ENCODE results near the gene PIK3R6.

GRCh38 chr17:8782176-8782575 is 85.3 kb downstream of the PIK3R6 start:
- no peak for TF ChIP-seq CTCF (IDR thresholded peaks at IDR 0.05; ENCODE audit: insufficient read depth, low read length)
- no peak for TF ChIP-seq REST (IDR thresholded peaks at IDR 0.05; ENCODE audit: insufficient replicate concordance, low read depth)

Data from HL-60 (cell line).